SK-MEL-5 (cell line): ENCODE results near the gene STAC2. TPM values are rescaled to one million over a fixed set of nuclear protein-coding genes. Genes with fewer than 3 reads are reported as not detected.

Experiments used
- total RNA-seq: library from RNA; depleted of rRNA; stranded (reverse); fragments of >200 nt; shearing (Covaris generic); gene quantifications from 2 replicates; pipeline ENCODE4 v1.2.3, GENCODE V29; 2014; rRNA removed

Gene STAC2
- total RNA-seq, 1 experiment from 2014 or later = not detected

Other genes with a start within 250 kb of the STAC2 start
- 0.43 and 0.48 TPM in 2 replicates for gene PLXDC1, start 74.3 kb downstream of the STAC2 start, total RNA-seq
- gene ARL5C, start 59.8 kb downstream of the STAC2 start, total RNA-seq = not detected in 2 replicates
- 0.72 and 0.74 TPM in 2 replicates for gene CACNB1, start 28.3 kb downstream of the STAC2 start, total RNA-seq
- gene RPL19, start 25.7 kb downstream of the STAC2 start, total RNA-seq = 4,194 and 4,277 TPM in 2 replicates
- 8.0 and 9.8 TPM in 2 replicates for gene FBXL20, start 175.7 kb upstream of the STAC2 start, total RNA-seq
- 20.1 and 22.1 TPM in 2 replicates for gene MED1, start 225.3 kb upstream of the STAC2 start, total RNA-seq
- gene CDK12, start 235.5 kb upstream of the STAC2 start, total RNA-seq = 40.7 TPM in 2 replicates